ENCODE measurements around the gene THRB. TPM values are rescaled to one million over a fixed set of nuclear protein-coding genes. Genes with fewer than 3 reads are reported as not detected.

THRB gene
- total RNA-seq, 5 donors from 2014 or later (not counting 1 experiment from before 2014, with no cell fraction given) = 0.03 to 0.29 (median 0.19) TPM; not detected in 2

DNA sequence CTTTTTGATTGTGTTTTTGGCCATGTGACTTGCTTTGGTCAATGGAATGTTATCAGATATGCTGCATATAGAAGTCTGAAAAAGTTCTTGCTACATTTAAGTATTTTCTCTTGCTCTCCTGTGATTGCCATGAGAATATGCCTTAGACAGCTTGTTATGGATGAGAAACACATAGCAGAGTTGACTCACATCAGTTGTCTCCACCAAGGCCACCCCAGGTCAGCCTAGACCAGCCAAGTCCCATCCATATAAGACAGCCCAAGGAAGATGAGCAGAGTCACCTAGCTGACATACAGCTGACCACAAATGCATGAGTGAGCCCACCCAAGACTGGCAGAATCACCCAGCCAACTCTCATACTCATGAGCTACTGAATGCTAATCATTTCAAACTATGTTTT is 153.0 kb downstream of the THRB start:
- Mint-ChIP-seq H3K27ac (no peak overlapping the region), H3K27me3 (peaks cover 0 to 8% of the 10 kb centered on the region in 2 donors), H3K4me1 (no peaks in the 10 kb centered on the region), H3K4me3 (no peak overlapping the region), H3K36me3 (no peaks in the 10 kb centered on the region), H3K9me3 (no peaks in the 10 kb centered on the region)
- CTCF ChIA-PET = interaction anchor here in 1 of 2 donors (0.5 kb wide), 1 partner anchor 153 kb away, joined by 4 read pairs; no protein-coding TSS in a partner anchor
- no peaks in the 10 kb centered on the region for H3K9me3 ChIP-seq
- no peak overlapping the region for H3K27ac ChIP-seq (ENCODE audit: low read length)
- DNase-seq (no peak), ATAC-seq (replicated peaks in 1 of 4) (no peak)
- no peaks in the 10 kb centered on the region for H3K36me3 ChIP-seq (ENCODE audit: control insufficient read depth in 2 of 2, extremely low read depth in 1 of 2, insufficient read depth in 1 of 2, low read length in 1 of 2)
- POLR2A ChIA-PET = no interaction called here
- H3K27me3 ChIP-seq (replicated peaks in 1 of 2; ENCODE audit: control insufficient read depth in 2 of 2, extremely low read depth in 1 of 2, insufficient read depth in 2 of 2, low read length in 1 of 2) = no peaks in the 10 kb centered on the region
- no peaks in the 10 kb centered on the region for H3K4me1 ChIP-seq (ENCODE audit: control insufficient read depth in 1 of 2, extremely low read depth in 1 of 2, insufficient read depth in 2 of 2, low read length in 2 of 2)
- H3K4me3 ChIP-seq (ENCODE audit: control insufficient read depth in 1 of 2, extremely low read depth in 1 of 2, low read length in 1 of 2) = no peak overlapping the region

DNA sequence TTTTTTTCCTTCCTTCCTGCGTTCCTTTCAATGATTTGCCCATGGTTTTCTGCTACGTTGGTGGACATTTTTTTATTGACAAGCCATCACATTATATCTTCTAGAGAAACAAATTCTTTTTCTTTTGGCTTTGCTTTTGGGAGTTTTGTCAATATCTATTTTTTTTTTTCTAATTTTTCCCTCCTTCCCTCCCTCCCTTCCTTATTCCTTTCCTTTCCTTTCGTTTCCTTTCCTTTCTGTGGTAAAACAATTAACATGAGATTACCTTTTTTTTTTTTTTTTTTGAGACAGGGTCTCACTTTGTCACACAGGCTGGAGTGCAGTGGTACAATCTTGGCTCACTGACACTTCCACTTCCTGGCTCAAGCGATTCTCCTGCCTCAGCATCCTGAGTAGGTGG is 153.7 kb downstream of the THRB start:
- no CpG with 5 or more reads among the region's 4 CpGs for WGBS (ENCODE audit: insufficient coverage)
- H3K27ac ChIP-seq (ENCODE audit: low read length) = no peak overlapping the region
- H3K4me1 Mint-ChIP-seq = no peaks in the 10 kb centered on the region
- CTCF ChIA-PET = no interaction called here
- no peak overlapping the region for H3K4me3 Mint-ChIP-seq
- H3K36me3 ChIP-seq (ENCODE audit: control insufficient read depth in 2 of 2, extremely low read depth in 1 of 2, insufficient read depth in 1 of 2, low read length in 1 of 2) = no peaks in the 10 kb centered on the region
- peaks cover 0 to 8% of the 10 kb centered on the region in 2 donors for H3K27me3 Mint-ChIP-seq
- POLR2A ChIA-PET = no interaction called here
- DNase-seq (no peak), ATAC-seq (replicated peaks in 1 of 4) (no peak)
- H3K4me3 ChIP-seq (ENCODE audit: control insufficient read depth in 1 of 2, extremely low read depth in 1 of 2, low read length in 1 of 2) = no peak overlapping the region
- H3K27ac Mint-ChIP-seq = no peak overlapping the region
- H3K9me3 ChIP-seq = no peaks in the 10 kb centered on the region
- no peaks in the 10 kb centered on the region for H3K27me3 ChIP-seq (replicated peaks in 1 of 2; ENCODE audit: control insufficient read depth in 2 of 2, extremely low read depth in 1 of 2, insufficient read depth in 2 of 2, low read length in 1 of 2)
- H3K36me3 Mint-ChIP-seq = no peaks in the 10 kb centered on the region
- no peaks in the 10 kb centered on the region for H3K9me3 Mint-ChIP-seq
- H3K4me1 ChIP-seq (ENCODE audit: control insufficient read depth in 1 of 2, extremely low read depth in 1 of 2, insufficient read depth in 2 of 2, low read length in 2 of 2) = no peaks in the 10 kb centered on the region

DNA sequence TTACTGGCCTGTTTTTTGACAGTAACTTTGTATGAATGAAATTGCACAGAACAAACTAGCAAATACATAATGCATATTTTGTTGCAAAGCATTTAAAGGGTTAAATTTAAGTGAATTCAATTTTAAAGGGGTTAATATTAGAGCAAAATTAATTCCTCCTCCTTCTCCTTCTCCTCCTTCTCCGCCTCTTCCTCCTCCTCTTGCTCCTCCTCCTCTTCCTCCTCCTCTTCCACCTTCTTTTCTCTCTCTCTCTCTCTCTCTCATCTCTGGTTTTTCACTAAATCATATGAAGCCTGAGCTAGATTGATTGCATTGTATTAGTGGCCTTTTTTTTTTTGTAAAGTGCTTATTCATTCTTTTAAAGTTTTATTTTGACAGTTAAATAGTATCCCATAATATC is 154.5 kb downstream of the THRB start:
- ATAC-seq (replicated peaks in 1 of 4) (no peak), DNase-seq (no peak)
- Mint-ChIP-seq H3K4me1 (no peaks in the 10 kb centered on the region), H3K9me3 (no peaks in the 10 kb centered on the region), H3K4me3 (no peak overlapping the region), H3K36me3 (no peaks in the 10 kb centered on the region), H3K27me3 (peaks cover 0 to 8% of the 10 kb centered on the region in 2 donors), H3K27ac (no peak overlapping the region)
- CTCF ChIA-PET = no interaction called here
- H3K4me1 ChIP-seq (ENCODE audit: control insufficient read depth in 1 of 2, extremely low read depth in 1 of 2, insufficient read depth in 2 of 2, low read length in 2 of 2) = no peaks in the 10 kb centered on the region
- H3K36me3 ChIP-seq (ENCODE audit: control insufficient read depth in 2 of 2, extremely low read depth in 1 of 2, insufficient read depth in 1 of 2, low read length in 1 of 2) = no peaks in the 10 kb centered on the region
- no peak overlapping the region for H3K4me3 ChIP-seq (ENCODE audit: control insufficient read depth in 1 of 2, extremely low read depth in 1 of 2, low read length in 1 of 2)
- POLR2A ChIA-PET = interaction anchor here in 1 of 2 donors (0.7 kb wide), 2 partner anchors 9 to 70 kb away, joined by 4 to 7 read pairs; no protein-coding TSS in a partner anchor
- H3K9me3 ChIP-seq = no peaks in the 10 kb centered on the region
- H3K27me3 ChIP-seq (replicated peaks in 1 of 2; ENCODE audit: control insufficient read depth in 2 of 2, extremely low read depth in 1 of 2, insufficient read depth in 2 of 2, low read length in 1 of 2) = no peaks in the 10 kb centered on the region
- H3K27ac ChIP-seq (ENCODE audit: low read length) = no peak overlapping the region
- no CpG with 5 or more reads among the region's 1 CpG for WGBS (ENCODE audit: insufficient coverage)

DNA sequence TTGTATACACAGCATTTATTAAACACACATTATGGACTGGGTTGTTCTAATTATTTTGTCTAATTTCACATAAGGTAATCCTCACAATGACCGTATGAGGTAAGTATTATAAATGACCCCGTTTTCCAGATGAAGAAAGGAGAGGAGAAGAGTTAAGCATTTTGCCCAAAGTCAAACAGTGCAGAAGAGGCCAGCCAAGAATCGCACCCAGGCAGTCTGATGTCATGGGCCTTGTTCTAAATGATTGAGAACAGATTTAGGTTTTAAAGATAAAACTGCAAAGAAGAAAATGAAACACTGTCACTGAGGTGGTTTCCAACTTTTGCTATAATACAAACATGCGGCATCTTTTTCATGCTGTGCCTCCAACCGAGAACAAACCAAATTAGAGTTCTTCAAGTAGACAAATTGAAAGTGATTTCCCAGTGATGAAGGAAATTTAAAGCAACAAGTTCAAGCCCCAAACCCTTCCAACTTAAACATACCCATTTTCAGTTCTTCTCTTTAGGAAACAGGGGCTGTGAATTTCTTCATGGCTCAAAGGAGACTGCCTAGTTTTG is 155.3 kb downstream of the THRB start:
- H3K9me3 Mint-ChIP-seq = no peaks in the 10 kb centered on the region
- ChIA-PET POLR2A (no interaction called here), CTCF (no interaction called here)
- ATAC-seq (replicated peaks in 1 of 4) = no peak
- no peak for DNase-seq
- Histone ChIP-seq H3K4me3 (ENCODE audit: control insufficient read depth in 1 of 2, extremely low read depth in 1 of 2, low read length in 1 of 2) (no peak overlapping the region), H3K9me3 (no peaks in the 10 kb centered on the region), H3K36me3 (ENCODE audit: control insufficient read depth in 2 of 2, extremely low read depth in 1 of 2, insufficient read depth in 1 of 2, low read length in 1 of 2) (no peaks in the 10 kb centered on the region), H3K27ac (ENCODE audit: low read length) (no peak overlapping the region), H3K27me3 (replicated peaks in 1 of 2; ENCODE audit: control insufficient read depth in 2 of 2, extremely low read depth in 1 of 2, insufficient read depth in 2 of 2, low read length in 1 of 2) (no peaks in the 10 kb centered on the region), H3K4me1 (ENCODE audit: control insufficient read depth in 1 of 2, extremely low read depth in 1 of 2, insufficient read depth in 2 of 2, low read length in 2 of 2) (no peaks in the 10 kb centered on the region)
- 100% methylated on average over 1 of the region's 5 CpGs for WGBS (ENCODE audit: insufficient coverage)
- no peaks in the 10 kb centered on the region for H3K4me1 Mint-ChIP-seq
- no peak overlapping the region for H3K4me3 Mint-ChIP-seq
- no peak overlapping the region for H3K27ac Mint-ChIP-seq
- peaks cover 0 to 8% of the 10 kb centered on the region in 2 donors for H3K27me3 Mint-ChIP-seq
- no peaks in the 10 kb centered on the region for H3K36me3 Mint-ChIP-seq

DNA sequence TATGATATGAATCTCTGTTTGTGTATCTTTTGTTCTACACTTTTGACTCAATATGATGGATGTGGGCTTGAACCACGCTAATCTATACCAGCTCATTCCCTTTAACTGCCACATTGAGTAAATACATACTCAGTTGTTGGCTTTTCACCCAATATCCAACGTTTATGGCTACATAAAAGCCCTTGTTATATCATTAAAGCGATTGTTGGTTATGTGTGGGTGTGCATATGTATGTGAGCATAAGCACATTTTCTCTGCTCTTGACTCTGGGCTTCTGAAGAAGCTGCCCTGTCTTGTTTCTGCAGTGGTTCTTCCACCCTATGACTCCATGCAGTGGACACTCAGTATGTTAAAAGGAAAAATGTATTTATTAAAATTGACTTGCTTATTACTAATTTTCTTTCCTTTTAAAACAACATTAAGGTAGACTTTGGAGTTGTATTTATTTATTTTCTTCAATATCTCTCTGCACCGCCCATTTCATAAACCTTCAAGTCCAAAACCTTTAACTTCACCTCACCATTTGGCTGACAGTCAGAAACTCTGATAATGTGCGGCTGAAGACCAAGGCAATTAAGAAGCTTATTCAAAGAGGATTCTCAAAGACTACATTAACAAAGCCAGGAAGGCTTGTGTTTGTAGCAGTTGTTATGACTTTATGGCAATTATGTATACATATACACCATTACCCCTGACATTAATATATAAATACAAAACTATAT is 156.1 kb downstream of the THRB start:
- Mint-ChIP-seq H3K9me3 (no peaks in the 10 kb centered on the region), H3K4me3 (no peak overlapping the region), H3K27me3 (peaks cover 0 to 8% of the 10 kb centered on the region in 2 donors), H3K36me3 (no peaks in the 10 kb centered on the region), H3K27ac (no peak overlapping the region), H3K4me1 (no peaks in the 10 kb centered on the region)
- Histone ChIP-seq H3K9me3 (no peaks in the 10 kb centered on the region), H3K4me3 (ENCODE audit: control insufficient read depth in 1 of 2, extremely low read depth in 1 of 2, low read length in 1 of 2) (no peak overlapping the region), H3K27ac (ENCODE audit: low read length) (no peak overlapping the region), H3K36me3 (ENCODE audit: control insufficient read depth in 2 of 2, extremely low read depth in 1 of 2, insufficient read depth in 1 of 2, low read length in 1 of 2) (no peaks in the 10 kb centered on the region), H3K27me3 (replicated peaks in 1 of 2; ENCODE audit: control insufficient read depth in 2 of 2, extremely low read depth in 1 of 2, insufficient read depth in 2 of 2, low read length in 1 of 2) (no peaks in the 10 kb centered on the region), H3K4me1 (ENCODE audit: control insufficient read depth in 1 of 2, extremely low read depth in 1 of 2, insufficient read depth in 2 of 2, low read length in 2 of 2) (no peaks in the 10 kb centered on the region)
- no CpG with 5 or more reads among the region's 5 CpGs for whole genome bisulfite sequencing (ENCODE audit: insufficient coverage)
- ChIA-PET POLR2A (no interaction called here), CTCF (no interaction called here)
- no peak for ATAC-seq (replicated peaks in 1 of 4)
- DNase-seq = no peak

DNA sequence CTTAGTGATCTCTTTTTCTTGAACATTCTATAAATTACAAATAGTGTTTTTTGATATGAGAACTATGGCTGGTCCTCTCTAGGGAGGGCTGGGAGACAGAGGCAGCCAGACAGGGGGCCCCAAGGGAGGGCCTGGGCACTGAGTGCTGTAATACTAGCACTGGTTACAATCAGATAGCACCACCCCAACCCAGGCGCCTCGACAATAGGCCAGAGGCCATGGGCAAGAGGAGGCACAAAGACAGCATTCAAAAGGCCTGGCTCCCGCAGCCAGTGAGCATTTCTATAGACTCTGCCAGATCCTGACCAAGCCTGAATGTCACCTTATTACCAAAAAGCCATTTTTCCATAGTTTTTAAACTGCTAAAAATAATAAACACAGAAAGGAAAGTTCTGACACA is 158.5 kb downstream of the THRB start:
- no peaks in the 10 kb centered on the region for H3K9me3 Mint-ChIP-seq
- ChIA-PET CTCF (no interaction called here), POLR2A (no interaction called here)
- ATAC-seq (replicated peaks in 1 of 4) (no peak), DNase-seq (no peak)
- no peak overlapping the region for H3K4me3 Mint-ChIP-seq
- Histone ChIP-seq H3K36me3 (ENCODE audit: control insufficient read depth in 2 of 2, extremely low read depth in 1 of 2, insufficient read depth in 1 of 2, low read length in 1 of 2) (no peaks in the 10 kb centered on the region), H3K27ac (ENCODE audit: low read length) (no peak overlapping the region), H3K9me3 (no peaks in the 10 kb centered on the region), H3K27me3 (replicated peaks in 1 of 2; ENCODE audit: control insufficient read depth in 2 of 2, extremely low read depth in 1 of 2, insufficient read depth in 2 of 2, low read length in 1 of 2) (no peaks in the 10 kb centered on the region), H3K4me1 (ENCODE audit: control insufficient read depth in 1 of 2, extremely low read depth in 1 of 2, insufficient read depth in 2 of 2, low read length in 2 of 2) (no peaks in the 10 kb centered on the region), H3K4me3 (ENCODE audit: control insufficient read depth in 1 of 2, extremely low read depth in 1 of 2, low read length in 1 of 2) (no peak overlapping the region)
- no peaks in the 10 kb centered on the region for H3K36me3 Mint-ChIP-seq
- H3K27ac Mint-ChIP-seq = no peak overlapping the region
- 77% methylated on average over 2 of the region's 3 CpGs for WGBS (ENCODE audit: insufficient coverage)
- no peaks in the 10 kb centered on the region for H3K4me1 Mint-ChIP-seq
- H3K27me3 Mint-ChIP-seq = no peaks in the 10 kb centered on the region
